ENCODE data around the gene CBLN3.

DNA sequence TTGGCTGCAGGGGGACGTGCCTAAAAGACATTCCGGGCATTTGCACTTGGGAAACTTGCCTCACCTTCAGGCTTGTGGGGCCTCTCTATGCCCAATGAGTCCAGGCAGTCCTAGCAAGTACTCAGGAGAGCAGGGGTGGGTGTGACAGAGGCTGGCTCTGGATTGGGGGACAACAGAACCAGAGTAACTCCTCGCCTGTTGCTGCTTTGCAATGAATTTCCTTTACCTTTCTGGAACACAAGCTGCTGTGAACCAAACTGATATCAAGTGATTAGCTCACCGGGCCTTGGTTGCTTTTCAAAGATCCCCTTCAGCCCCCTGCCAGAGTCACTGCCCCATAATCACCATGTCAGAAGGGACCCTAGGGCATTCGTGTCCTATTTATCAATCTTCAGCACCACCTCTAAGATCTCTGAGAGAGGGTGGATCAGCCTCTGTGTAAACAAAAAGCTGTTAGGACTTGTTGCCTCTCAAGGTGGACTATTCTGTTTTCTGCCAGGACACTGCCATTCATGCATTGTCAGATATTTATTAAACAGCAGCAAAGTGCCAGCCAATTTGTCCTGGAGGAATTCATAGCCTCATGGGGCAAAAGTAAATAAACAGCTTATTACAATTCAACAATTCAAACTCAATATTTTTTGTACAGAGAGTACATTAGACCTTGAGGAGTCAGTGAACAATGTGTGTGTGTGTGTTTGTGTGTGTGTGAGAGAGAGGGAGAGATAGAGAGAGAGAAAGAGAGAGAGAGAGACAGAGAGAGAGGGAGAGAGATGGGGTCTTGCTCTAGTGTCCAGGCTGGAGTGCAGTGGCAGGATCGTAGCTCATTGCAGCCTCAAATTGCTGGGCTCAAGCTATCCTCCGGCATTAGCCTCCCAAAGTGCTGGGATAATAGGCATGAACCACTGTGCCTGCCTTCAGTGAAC lies 50.2 kb downstream of the CBLN3 start:
- no peak for TF ChIP-seq EZH2 (IDR thresholded peaks at IDR 0.05; ENCODE audit: low read length, unreplicated experiment)
- TF ChIP-seq CTCF (conservative IDR thresholded peaks at IDR 0.05; ENCODE audit: low read depth, low read length) = no peak
- no peak for TF ChIP-seq EZH2phosphoT487 (IDR thresholded peaks at IDR 0.05; ENCODE audit: borderline replicate concordance, low read length)

Data from PC-3 (cell line).